Measurements from ENCODE around the gene LRWD1.

GRCh38 chr7:102457352-102457924, 7.3 kb upstream of the LRWD1 start:
- TF ChIP-seq EP300 (IDR thresholded peaks at IDR 0.05) (no peak), CTCF (IDR thresholded peaks at IDR 0.05) (no peak), POLR2A (IDR thresholded peaks at IDR 0.05) (no peak), POLR2AphosphoS5 (IDR thresholded peaks at IDR 0.05) (no peak)
